HAP-1 (cell line): ENCODE results near the gene DAD1.
"Not testable (repeated sequence)": the region's sequence is repeated elsewhere in the genome, so short reads cannot be mapped to it uniquely, and the experiment has no call there.

Experiments used
- DNase-seq, 2 experiments: peaks; one replicate each; pipeline ENCODE4 v3.0.0-alpha.2; 2016 to 2020; ENCODE audit warnings: low spot score in 2 of 2
- H3K27me3 ChIP-seq: fragments of 250-450 bp; sonication (Bioruptor Pico); 2 replicates; pipeline ENCODE4 v1.5.1; 2020; ENCODE audit warnings: low read depth, mild to moderate bottlenecking, moderate library complexity
- H3K36me3 ChIP-seq: fragments of 250-450 bp; sonication (Bioruptor Pico); replicated peaks from 2 replicates; pipeline ENCODE4 v1.5.1; 2020; ENCODE audit warnings: mild to moderate bottlenecking
- H3K4me1 ChIP-seq: fragments of 250-450 bp; sonication (Bioruptor Pico); 2 replicates; pipeline ENCODE4 v1.5.1; 2020; ENCODE audit warnings: mild to moderate bottlenecking
- H3K4me3 ChIP-seq: fragments of 250-450 bp; sonication (Bioruptor Pico); 2 replicates; pipeline ENCODE4 v1.5.1; 2020; ENCODE audit warnings: mild to moderate bottlenecking, moderate library complexity
- H3K9me3 ChIP-seq: fragments of 250-450 bp; sonication (Bioruptor Pico); 2 replicates; pipeline ENCODE4 v1.5.1; 2020; ENCODE audit warnings: mild to moderate bottlenecking, moderate library complexity
- in situ Hi-C: fragments of 300-500 bp; cut with MboI; formaldehyde crosslinking; loops from 3 replicates; pipeline ENCODE4 v1.14.3; 2020; ENCODE audit warnings: low sequenced_read_pairs, inconsistent platforms, mixed read lengths

The DAD1 gene

DNA sequence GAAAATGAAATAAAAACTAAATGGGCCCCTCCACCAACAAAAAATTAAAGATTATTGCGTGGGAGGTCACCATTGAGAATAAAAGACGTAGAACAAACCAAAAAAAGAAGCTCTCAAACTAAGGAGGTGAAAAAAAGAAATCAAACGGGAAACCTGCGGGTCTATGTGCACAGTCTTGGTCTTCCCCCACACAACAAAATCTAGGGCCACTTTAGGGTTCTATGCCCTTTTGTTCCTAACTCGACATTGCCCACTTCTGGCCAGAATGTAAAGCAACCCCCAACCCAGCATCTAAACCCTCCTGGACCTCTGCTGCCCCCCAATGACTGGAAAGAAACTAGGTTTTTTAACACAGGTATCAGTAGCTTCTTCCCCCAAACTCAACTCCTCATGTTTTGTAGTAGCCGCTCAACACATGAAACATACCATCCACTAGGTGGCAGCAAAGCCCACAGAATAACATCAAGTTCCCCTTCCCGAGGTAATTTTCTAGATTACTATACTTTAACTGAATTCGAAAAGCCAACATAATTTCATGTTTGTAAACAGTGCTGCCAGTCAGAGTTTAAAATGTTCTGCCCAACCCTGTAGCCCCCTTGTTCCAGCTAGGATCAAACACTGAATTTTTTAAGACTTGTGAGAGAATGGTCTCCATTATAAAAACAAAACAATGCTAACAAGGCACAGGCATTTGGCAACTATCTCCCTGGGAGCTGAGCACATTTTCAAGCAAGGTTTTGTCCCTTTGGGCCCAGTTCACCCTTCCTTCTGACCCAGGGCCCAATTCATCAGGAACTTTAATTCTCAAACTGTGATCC is 18.7 kb downstream of the DAD1 start:
- Histone ChIP-seq H3K4me1 (peaks cover 3% of the 10 kb centered on the region), H3K4me3 (no peak overlapping the region), H3K9me3 (no peaks in the 10 kb centered on the region), H3K36me3 (peaks cover 46% of the 10 kb centered on the region), H3K27me3 (no peaks in the 10 kb centered on the region)
- DNase-seq: peak; percentile 68 to 82
- in situ Hi-C loops: loop anchor here (25.0 kb wide), 1 partner anchor 492 kb away; the partner anchor contains the start of gene CDH24

DNA sequence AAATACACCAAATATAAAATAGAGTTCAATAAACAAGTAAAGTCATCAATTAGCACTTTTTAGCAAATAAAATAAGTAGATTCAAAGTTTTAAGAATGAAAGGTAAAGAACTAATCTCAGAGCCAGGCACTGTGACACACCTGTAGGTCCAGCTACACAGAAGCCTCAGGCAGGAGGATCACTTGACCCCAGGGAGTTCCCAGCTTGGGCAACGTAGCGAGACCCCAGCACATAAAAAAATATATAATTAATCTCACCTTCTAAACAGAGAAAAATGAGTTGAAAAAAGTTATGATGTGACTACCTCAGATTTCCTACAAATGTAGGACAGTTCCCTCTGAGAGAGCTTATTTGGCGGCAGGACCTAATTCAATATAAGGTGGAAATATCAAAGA is 19.3 kb downstream of the DAD1 start:
- no peak for DNase-seq
- Histone ChIP-seq H3K9me3 (no peaks in the 10 kb centered on the region), H3K36me3 (peaks cover 46% of the 10 kb centered on the region), H3K27me3 (no peaks in the 10 kb centered on the region), H3K4me1 (peaks cover 3% of the 10 kb centered on the region), H3K4me3 (no peak overlapping the region)
- in situ Hi-C loops: loop anchor here (25.0 kb wide), 1 partner anchor 493 kb away; the partner anchor contains the start of gene CDH24

DNA sequence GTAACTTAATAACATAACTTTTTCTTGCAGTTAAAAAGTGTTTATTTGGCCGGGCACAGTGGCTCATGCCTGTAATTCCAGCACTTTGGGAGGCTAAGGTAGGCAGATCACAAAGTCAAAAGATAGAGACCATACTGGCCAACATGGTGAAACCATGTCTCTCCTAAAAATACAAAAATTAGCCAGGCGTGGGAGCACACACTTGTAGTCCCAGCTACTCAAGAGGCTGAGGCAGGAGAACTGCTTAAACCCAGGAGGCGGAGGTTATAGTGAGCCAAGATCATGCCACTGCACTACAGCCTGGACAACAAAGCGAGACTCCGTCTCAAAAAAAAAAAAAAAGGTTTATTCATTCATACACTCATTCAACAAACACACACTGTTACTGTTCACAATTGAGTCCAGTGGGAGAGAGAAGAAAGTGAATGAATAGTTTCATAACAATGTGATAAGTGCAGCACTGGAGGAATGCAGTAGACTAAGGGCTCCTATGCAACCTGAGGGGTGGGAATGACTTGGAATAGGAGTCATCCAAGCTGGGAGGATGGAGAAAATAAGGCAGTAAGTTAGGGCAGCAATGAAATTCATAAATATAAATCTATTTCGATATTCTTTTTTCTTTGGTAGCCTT is 19.8 kb downstream of the DAD1 start:
- peaks cover 3% of the 10 kb centered on the region for H3K4me1 ChIP-seq
- no peak overlapping the region for H3K4me3 ChIP-seq
- in situ Hi-C loops: loop anchor here (25.0 kb wide), 1 partner anchor 493 kb away; the partner anchor contains the start of gene CDH24
- no peaks in the 10 kb centered on the region for H3K27me3 ChIP-seq
- no peaks in the 10 kb centered on the region for H3K9me3 ChIP-seq
- DNase-seq: no peak
- H3K36me3 ChIP-seq: peaks cover 46% of the 10 kb centered on the region

DNA sequence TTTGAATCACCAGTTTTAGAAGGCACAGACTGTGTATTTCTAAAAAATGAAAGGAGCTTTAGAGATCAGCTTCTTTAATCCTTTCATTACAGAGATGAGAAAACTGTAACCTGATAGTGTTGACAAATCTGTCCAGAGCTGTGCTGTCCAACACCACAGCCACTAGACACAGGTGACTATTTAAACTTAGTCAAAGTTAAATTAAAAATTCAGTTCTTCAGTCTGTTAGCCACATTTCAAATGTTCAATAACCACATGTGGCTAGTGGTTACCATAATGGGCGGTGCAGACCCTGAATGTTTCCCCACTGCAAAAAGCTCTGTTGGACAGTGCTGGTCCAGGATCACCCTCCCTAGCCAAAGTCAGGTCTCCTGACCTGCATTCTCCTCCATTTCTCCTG is 21.6 kb downstream of the DAD1 start:
- Histone ChIP-seq H3K4me1 (peaks cover 3% of the 10 kb centered on the region), H3K36me3 (peaks cover 43% of the 10 kb centered on the region)
- in situ Hi-C loops: loop anchor here (25.0 kb wide), 1 partner anchor 495 kb away; the partner anchor contains the start of gene CDH24

DNA sequence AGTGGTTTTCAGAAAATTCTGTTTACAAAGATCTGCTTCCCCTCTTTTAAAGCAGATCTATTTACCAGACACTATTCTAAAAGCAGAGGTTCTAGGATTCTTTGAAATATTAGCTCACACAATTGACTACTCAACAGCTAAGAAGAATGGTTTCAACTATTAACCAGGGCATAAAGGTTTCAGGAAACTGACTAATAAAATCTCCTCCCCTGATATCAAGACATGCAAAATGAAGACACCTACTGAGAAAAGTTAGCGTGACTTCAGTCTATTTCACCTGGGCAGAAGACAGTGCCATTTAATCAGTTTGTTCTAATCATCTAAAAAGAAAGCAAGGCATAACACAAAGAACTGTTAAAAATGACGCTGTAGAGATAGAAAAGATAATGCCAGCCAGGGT is 22.2 kb downstream of the DAD1 start:
- Histone ChIP-seq H3K9me3 (no peaks in the 10 kb centered on the region), H3K36me3 (peaks cover 38% of the 10 kb centered on the region), H3K4me3 (no peak overlapping the region), H3K4me1 (peaks cover 3% of the 10 kb centered on the region), H3K27me3 (no peaks in the 10 kb centered on the region)
- in situ Hi-C loops: loop anchor here (25.0 kb wide), 1 partner anchor 495 kb away; the partner anchor contains the start of gene CDH24
- no peak for DNase-seq

More for the DNA sequence above, 21.6 kb downstream of the DAD1 start:
- Histone ChIP-seq H3K9me3 (no peaks in the 10 kb centered on the region), H3K27me3 (no peaks in the 10 kb centered on the region), H3K4me3 (no peak overlapping the region)
- DNase-seq: no peak

DNA sequence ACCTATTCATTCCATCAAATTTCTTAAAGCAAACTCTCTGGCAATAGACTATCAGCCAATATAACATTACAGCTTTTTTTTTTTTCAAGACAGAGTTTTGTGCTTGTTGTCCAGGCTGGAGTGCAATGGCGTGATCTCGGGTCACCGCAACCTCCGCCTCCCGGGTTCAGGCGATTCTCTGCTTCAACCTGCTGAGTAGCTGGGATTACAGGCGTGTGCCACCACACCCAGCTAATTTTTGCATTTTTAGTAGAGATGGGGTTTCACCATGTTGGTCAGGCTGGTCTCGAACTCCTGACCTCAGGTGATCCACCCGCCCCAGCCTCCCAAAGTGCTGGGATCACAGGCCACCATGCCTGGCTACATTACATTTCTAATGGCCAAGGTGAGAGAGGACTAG is 22.8 kb downstream of the DAD1 start:
- in situ Hi-C loops: loop anchor here (25.0 kb wide), 1 partner anchor 496 kb away; the partner anchor contains the start of gene CDH24
- H3K36me3 ChIP-seq: peaks cover 35% of the 10 kb centered on the region

DNA sequence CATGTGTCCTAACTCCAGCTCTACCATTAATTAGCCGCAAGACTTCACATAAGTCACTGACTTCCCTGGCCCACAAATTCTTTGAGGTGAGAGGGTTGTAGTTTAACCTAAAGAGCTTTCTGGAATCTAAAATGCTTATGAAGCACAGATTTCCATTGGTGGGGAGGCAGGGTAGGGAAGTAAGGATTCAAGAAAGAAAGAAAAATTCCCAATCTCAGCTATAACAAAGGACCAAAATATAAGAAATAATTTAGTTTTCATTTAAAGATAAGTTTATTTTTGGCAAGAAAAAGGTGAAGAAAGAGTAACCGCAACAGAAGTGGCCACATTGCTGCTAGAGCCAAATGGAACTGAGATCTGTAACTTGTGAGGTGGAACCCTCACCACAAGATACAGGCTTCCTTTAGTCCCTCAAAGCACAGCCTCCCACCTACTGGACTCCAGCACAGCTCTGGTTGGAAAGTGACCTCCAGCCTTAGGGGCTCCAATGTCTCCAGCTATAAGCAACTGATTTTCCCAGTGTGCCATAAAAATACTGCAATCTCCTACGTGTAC is 23.6 kb downstream of the DAD1 start:
- in situ Hi-C loops: loop anchor here (25.0 kb wide), 1 partner anchor 497 kb away; the partner anchor contains the start of gene CDH24
- Histone ChIP-seq H3K9me3 (no peaks in the 10 kb centered on the region), H3K4me3 (no peak overlapping the region), H3K27me3 (no peaks in the 10 kb centered on the region), H3K4me1 (no peaks in the 10 kb centered on the region; the same call in 1 of the 2 replicates), H3K36me3 (peaks cover 33% of the 10 kb centered on the region)
- DNase-seq: no peak

More for the DNA sequence above, 22.8 kb downstream of the DAD1 start:
- not testable (repeated sequence) for H3K27me3 ChIP-seq, H3K4me3 ChIP-seq, H3K4me1 ChIP-seq, H3K9me3 ChIP-seq, DNase-seq

DNA sequence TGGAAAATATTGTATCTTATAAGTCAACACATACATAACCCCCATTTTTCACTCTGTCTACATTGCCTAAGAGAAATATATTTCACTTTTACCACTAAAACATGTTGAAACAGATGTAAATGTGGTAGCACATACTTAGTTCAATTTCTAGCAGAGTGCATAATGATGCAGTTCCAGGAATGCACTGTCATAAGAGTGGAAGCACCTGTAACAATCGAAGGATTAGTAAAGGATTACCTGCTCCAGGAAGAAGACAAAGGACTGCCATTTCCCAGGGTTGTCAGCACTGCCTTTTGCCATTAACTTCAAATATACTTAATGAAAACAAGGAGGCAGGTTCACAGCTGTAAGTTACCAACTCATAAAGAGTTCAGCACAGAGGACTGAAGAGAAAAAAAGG is 24.6 kb downstream of the DAD1 start:
- Histone ChIP-seq H3K36me3 (peaks cover 23% of the 10 kb centered on the region), H3K4me3 (no peak overlapping the region), H3K4me1 (no peaks in the 10 kb centered on the region), H3K9me3 (no peaks in the 10 kb centered on the region), H3K27me3 (no peaks in the 10 kb centered on the region)
- DNase-seq: no peak
- in situ Hi-C loops: loop anchor here (25.0 kb wide), 1 partner anchor 498 kb away; the partner anchor contains the start of gene CDH24

DNA sequence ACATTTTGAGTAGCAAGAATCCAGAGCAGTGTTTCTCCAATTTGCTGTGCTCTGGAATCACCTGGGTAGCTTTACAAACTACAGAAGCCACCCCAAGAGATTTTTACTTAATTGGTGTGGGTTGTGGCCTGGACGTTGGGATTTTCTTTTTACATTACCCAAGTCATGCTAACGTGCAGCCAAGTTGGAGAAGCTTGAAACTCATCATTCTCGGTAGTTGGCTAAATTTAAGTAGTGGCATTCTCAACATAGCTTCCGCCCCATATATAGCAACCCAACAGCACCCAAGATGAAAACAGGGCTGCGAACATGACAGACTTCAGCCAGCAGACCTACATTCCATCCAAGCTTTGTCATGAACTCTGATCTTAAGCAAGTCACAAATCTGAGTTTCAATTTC is 25.0 kb downstream of the DAD1 start:
- Histone ChIP-seq H3K27me3 (no peaks in the 10 kb centered on the region), H3K36me3 (peaks cover 20% of the 10 kb centered on the region), H3K9me3 (no peaks in the 10 kb centered on the region), H3K4me3 (no peak overlapping the region), H3K4me1 (no peaks in the 10 kb centered on the region)
- DNase-seq: no peak
- in situ Hi-C loops: loop anchor here (25.0 kb wide), 1 partner anchor 498 kb away; the partner anchor contains the start of gene CDH24

DNA sequence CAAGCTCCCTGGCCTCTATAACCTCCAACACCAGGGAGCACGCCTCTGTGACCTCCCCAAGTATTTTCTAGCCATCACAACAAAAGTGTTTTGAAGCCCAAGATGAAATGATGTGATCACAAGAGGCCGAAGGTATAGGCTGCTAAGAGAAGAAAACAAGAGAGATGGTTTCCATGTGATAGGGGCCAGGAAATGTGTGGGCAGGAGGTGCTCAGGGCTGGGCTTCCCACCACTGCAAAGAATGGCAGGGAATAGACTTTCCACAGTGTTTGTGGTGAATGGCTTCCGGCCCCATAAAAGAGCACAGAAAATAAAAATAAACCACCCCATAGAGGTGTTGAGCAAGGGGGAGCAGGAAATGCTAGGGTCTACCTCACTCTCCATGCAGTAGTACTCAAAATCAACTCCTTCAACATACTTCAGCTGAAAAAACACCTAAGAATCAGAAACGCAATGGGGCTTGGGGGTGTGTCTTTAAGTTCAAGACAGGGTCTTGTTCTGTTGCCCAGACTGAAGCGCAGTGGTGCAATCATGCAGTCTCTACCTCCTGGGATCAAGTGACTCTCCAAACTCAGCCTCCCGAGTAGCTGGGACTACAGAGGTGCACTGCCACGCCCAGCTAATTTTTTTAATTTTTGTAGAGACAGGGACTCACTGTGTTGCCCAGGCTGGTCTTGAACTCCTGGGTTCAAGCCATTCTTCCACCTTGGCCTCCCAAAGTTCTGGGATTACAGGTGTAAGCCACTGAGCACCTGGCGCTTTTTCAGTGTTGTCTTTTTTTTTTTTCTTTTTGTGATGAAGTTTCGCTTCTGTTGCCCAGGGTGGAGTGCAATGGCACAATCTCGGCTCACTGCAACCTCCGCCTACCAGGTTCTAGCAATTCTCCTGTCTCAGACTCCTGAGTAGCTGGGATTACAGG is 27.1 kb downstream of the DAD1 start:
- in situ Hi-C loops: loop anchor here (25.0 kb wide), 1 partner anchor 500 kb away; the partner anchor contains the start of gene CDH24
- DNase-seq: no peak

DNA sequence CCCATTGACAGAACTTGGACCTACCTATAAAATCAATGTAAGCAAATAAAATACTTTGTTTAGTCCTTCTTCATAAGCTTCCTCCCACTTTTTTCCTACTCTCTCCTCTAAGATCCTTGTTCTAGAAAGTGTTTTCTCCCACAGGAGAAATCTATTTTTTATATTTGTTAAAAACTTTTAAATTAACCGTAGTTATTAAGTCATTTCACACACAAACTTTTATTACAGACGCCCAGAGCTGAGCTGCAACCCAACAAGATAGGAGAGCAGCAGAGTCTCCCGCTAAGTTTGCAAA is 27.7 kb downstream of the DAD1 start:
- no peaks in the 10 kb centered on the region for H3K27me3 ChIP-seq
- in situ Hi-C loops: loop anchor here (25.0 kb wide), 1 partner anchor 501 kb away; the partner anchor contains the start of gene CDH24
- no peak overlapping the region for H3K4me3 ChIP-seq
- no peak for DNase-seq
- H3K36me3 ChIP-seq: peaks cover 15% of the 10 kb centered on the region
- no peaks in the 10 kb centered on the region for H3K9me3 ChIP-seq
- peaks cover 6% of the 10 kb centered on the region for H3K4me1 ChIP-seq

More for the DNA sequence above, 27.1 kb downstream of the DAD1 start:
- Histone ChIP-seq H3K9me3 (no peaks in the 10 kb centered on the region), H3K36me3 (peaks cover 15% of the 10 kb centered on the region), H3K4me3 (no peak overlapping the region), H3K4me1 (peaks cover 6% of the 10 kb centered on the region), H3K27me3 (no peaks in the 10 kb centered on the region)

DNA sequence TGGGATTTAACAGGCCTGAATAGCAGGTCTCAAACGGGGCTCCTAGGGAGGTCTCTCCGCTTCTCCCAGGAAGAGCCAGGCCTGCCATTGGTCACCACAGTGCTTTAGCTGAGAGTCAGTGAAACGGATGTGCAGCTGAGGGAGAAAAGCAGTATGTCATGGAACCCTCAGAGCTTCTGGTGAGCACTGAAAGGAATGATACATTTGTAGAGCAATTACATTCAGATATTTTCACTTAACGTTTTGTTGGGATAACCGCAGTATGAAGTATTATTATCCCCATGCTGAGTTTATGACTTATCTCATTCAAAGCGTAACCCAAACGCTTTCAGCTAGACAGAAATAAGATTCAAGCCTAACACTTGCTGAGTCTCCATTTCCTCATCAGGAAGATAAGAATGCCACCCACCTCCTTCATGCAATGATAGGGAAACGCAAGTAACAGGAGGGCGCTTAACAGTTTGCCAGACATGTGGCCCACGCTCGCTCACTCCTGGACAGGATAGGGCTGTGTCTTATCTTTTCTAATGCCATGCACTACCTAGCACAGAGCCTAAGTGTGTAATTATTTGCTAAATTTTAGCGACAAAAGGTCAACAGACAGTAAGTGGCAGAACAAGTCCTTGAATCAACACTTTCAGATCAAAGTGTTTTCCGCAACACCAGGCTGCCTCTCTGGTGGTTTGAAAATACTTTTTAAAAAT is 28.2 kb downstream of the DAD1 start:
- Histone ChIP-seq H3K4me1 (peaks cover 6% of the 10 kb centered on the region), H3K27me3 (no peaks in the 10 kb centered on the region), H3K4me3 (no peak overlapping the region), H3K9me3 (no peaks in the 10 kb centered on the region), H3K36me3 (peaks cover 13% of the 10 kb centered on the region)
- no peak for DNase-seq
- in situ Hi-C loops: loop anchor here (25.0 kb wide), 1 partner anchor 501 kb away; the partner anchor contains the start of gene CDH24
